M059J (cell line): ENCODE results near the gene NCOA6. TPM values are rescaled to one million over a fixed set of nuclear protein-coding genes. Genes with fewer than 3 reads are reported as not detected.
A peak's percentile ranks its signal among the peaks of the same experiment; 100 is the strongest.
"Not testable (repeated sequence)": the region's sequence is repeated elsewhere in the genome, so short reads cannot be mapped to it uniquely, and the experiment has no call there.

ENCODE experiments used
- DNase-seq: peaks from one replicate; pipeline ENCODE4 v3.0.0-alpha.2; 2012; ENCODE audit warnings: low read depth
- total RNA-seq: library from RNA; depleted of rRNA; stranded (reverse); fragments of >200 nt; shearing (Covaris generic); gene quantifications from 2 replicates; pipeline ENCODE4 v1.2.3, GENCODE V29; 2014

The NCOA6 gene
- total RNA-seq, 1 experiment from 2014 or later, result 14.5 TPM

DNA sequence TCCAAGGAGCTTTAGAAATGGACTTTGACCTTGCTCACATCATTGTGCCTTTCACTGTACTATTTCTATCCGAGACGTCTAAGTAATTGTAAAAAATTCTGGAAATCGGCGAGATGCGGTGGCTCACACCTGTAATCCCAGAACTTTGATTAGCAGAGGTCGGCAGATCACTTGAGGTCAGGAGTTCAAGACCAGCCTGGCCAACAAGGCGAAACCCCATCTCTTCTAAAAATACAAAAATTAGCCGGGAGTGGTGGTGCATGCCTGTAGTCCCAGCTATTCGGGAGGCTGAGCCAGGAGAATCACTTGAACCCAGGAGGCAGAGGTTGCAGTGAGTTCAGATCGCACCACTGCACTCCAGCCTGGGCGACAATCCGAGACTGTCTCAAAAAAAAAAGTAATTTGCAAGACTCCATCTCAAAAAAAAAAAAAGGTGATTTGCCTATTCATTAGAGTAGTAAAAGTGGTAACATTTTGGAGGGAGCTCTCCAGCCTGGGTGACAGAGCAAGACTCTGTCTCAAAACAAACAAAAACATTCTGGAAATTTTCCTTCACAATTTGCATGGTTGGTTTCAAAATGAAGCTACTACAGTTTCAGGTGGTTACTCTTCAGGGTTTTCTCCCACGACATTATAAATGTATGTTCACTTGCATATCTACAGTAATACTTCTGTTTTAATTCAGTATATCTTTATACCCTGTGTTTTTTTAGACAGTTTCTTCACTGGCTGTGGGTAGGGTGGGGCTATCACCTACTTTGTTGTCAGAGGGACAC, 106.0 kb downstream of the NCOA6 start:
- DNase-seq, result not testable (repeated sequence)

DNA sequence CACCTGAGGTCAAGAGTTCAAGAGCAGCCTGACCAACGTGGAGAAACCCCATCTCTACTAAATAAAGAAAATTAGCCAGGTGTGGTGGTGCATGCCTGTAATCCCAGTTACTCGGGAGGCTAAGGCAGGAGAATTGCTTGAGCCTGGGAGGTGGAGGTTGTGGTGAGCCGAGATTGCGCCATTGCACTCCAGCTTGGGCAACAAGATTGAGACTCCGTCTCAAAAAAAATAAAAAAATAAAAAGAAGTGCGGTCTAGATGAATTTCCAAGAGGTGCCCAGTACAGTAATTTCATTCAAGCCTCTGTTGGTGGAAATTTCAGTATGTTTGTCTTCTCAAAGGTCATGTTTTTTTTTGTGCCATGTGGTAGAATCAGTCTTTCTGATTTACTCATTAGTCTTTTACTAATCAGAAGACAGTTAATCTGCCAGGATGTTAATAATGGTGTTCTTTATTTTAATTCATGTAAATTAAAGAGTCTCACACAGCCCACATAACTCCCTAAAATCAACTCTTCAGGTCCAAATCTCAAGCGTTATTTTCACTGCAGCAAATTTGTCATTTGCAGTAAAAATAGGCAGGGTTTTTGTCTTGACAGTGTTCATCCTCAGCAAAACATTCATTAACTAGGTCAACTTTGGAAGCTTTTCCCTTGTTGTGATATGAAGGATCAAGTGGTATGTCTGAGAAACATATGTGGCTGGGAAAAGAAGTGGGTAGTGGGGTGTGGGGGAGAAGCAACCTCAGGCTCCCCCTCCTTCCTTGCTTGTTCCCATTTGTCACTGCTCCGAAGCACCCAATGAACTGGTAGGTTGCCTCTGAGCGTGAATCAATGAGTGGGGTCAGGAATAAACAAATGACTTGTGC, 108.0 kb downstream of the NCOA6 start:
- DNase-seq, result no peak

DNA sequence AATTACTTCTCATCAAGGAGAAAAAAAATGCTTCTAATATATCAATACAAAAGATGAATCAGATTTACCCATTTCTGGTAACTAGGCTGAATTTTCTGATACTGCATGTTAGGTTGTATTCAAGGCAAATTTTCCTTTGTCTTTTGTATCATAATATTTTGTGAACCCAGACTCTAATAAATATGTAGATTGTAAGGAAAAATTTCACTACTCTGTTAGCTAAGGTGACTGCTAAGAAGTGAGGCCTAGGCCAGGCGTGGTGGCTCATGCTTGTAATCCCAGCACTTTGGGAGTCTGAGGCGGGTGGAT, 108.6 kb downstream of the NCOA6 start:
- DNase-seq, result no peak

- no peak for DNase-seq
These were observed 110.1 kb downstream of the NCOA6 start for GRCh38 chr20:34715384-34715783.

DNA sequence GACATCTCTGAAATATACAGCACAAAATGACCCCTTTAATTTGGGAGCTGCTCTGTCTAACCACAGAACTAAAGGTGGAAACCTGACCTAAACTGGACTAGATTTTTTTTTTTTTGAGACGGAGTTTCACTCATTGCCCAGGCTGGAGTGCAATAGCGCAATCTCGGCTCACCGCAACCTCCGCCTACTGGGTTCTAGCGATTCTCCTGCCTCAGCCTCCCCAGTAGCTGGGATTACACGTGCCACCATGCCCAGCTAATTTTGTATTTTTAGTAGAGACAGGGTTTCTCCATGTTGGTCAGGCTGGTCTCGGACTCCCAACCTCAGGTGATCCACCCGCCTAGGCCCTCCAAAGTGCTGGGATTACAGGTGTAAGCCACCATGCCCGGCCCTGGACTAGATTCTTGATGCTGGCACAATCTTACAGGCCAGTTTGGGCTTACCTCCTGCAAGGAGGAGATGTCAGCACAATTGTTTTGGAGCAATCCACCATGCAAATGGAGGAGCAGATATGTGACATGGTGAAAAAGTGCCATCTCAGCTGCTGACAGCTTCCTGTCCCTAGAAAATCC, 111.4 kb downstream of the NCOA6 start:
- DNase-seq, result not testable (repeated sequence)

DNA sequence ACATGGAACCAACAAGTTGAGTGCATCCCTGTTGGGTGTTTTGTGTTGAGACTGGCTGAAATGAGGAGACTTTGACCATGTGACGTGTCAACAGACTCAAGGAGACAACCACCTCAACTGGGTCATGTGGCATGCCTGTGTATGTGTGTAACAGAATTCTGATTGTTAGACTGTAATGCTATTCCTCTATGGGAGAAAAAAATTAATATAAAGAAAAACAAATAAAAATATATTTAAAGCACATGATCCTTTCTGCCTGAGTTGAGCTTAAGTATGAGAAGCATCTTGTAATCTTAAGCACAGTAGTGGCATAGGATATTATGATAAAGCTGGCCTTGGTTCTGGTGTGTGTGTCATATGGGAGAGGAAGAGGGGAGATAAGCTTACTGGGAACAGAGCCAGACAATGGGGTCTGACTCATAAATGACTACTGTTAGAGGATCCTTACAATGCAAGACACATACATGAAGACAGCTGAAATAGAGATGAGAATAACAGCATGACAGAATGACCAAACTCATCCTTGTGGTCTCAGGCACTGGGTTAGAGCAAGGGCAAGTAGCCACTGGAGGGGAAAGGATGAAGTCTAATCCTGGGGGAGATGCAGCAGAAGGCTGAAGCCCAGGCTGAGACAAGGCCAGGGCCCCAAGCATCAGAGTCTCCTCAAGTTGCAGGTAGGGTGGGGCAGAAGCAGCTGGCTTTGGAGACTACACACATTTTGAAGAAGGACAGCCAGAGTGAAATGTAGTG, 112.1 kb downstream of the NCOA6 start:
- DNase-seq, result peak; percentile 100

DNA sequence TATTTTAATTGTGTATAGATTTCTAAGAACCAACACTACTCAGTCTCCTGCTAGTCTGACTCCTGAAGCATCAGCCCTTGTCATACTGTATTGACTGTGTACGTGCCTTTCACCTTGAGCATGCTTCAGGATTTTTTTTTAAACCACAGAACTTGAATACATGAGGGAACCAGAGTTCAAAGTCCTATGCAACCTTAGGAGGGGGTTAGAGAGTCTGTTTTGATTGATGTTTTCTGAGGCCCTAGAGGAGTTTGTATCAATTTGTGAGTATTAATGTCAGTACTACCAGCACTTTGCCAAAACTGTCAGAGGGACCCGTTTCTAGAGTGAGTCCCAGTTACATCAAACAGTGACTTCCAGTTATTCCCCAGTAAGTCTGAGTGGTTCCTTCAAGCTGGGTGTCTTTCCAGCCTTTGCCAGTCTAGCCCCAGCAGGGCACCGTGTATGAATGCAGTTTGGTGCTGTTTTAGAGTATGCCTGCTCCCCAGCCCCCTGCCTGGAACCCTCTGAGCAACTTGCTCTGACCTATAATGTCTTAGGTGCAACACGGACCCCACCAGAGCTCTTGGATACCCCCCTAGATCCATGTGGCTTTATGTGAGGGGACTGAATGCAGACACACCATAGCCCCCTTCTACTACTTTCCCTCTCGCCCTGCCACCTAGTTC, 112.8 kb downstream of the NCOA6 start:
- no peak for DNase-seq

DNA sequence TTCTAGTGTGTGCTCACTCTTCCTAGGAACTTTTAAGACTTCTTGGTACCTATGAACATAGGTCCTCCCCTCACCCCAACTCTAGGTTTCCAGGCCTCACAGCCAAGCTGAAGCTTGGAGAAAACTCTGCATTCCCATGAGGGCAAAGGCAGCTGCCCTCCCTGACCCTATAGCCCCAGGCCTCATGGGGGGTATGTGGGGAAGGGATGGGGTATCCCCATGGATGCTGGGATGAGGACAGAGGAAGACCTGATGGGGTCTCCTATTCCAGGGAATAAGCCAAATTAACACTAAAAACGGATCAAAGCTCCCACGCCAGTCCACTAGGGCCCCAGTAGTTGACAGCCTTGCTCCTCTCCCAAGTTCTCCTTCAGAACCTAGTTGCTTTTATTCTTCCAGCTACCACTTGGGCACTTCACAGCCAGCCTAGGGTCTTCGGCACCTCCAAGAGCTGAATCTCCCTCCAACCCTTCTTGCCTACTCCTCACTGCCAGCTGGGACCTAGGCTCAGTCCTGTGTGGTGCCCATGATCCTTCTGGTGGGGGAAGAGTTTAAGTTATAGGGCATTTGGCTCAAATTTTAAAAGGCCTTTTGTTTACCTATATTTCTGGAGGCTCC, 113.5 kb downstream of the NCOA6 start:
- DNase-seq, result no peak

- no peak for DNase-seq
These were observed 114.4 kb downstream of the NCOA6 start for GRCh38 chr20:34710861-34711574.

DNA sequence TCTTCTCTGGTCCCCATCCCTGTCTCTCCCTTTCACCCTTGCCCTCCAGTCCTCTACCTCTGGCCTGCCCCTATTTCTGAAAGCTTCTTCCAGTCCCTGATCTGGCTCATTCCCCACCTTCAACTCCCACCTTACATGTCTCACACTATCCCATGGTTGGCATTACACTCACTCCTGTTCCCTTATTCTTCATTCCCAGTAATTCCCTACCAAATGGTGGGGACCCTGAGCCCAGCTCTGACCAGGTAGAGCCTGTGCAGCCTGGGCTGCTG, 114.9 kb downstream of the NCOA6 start:
- DNase-seq, result no peak

DNA sequence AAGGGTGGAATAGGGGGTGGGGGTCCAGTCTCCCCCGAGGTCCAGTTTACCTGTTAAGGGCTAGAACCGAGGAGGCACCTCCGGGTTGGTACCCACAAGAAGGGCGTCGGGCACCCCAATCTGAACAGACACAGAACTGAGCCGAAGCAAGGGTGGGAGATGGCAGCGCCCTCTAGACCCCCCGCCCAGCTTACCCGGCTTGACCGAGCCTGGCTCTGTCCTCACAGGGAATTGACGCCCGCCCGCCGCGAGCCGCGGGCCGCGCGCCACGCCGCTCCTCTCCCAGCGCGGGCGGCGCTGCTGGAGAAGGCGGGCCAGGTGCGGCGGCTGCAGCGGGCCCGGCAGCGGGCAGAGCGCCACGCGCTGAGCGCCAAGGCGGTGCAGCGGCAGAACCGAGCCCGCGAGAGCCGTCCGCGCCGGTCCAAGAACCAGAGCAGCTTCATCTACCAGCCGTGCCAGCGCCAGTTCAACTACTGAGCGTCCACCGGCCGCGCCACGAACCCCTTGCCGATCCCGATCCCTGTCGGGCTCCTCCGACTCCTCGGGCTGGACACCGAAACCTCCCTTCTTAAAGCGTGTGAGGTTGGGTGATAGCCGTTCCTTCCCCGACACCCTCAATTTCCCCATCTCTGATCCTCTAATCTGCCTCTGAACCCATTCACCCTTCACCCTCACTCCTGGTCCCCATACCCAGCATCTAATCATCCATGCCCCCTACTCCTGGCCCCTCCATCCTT, 115.5 kb downstream of the NCOA6 start:
- DNase-seq, result peak; percentile 62

GRCh38 chr20:34709044-34709830, 116.2 kb downstream of the NCOA6 start:
- peak; percentile 95 for DNase-seq

GRCh38 chr20:34708621-34709043, 116.8 kb downstream of the NCOA6 start:
- peak; percentile 60 for DNase-seq

DNA sequence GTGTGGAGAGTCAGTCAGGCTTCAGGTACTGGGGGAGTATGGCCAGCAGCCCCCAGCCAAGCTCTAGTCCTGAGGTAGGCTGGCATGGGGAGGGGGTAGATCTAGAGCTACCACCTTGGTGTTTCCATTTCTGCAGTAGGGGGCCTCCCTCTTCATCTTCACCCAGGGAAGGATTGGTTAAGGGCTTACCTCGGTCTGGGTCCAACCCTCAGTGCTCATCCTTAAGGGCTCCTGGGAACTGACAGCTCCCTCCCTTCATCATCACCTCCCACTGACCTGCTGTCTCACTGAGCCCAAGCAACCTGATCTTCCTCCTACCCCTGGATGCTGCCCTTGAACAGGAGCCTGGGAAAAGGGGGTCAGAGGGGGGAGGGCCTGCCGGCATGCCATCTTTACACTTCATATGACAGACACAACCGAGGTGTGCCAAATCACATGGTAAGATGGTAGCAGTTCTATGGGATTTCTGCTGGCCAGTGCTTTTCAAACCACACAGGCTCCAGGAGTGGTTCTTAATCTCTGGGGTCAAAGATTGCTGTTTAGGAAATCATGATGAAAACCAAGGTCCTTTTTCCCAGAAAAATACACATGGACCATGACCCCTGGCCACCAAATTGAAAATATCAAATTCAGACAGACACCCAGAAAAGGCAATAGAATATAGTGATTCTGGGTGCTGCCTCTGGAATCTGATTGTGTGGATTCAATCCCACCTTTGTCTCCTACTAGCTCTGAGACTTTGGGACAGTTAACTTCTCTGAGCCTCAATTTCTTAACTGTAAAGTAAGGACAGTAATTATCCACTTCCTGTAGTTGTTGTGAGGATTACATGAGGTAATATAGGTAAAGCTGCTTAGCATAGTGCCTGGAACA, 118.3 kb downstream of the NCOA6 start:
- no peak for DNase-seq

GRCh38 chr20:34706302-34706875, 119.1 kb downstream of the NCOA6 start:
- DNase-seq, result no peak

- peak; percentile 91 for DNase-seq
These were observed 119.8 kb downstream of the NCOA6 start for GRCh38 chr20:34705397-34706301.

DNA sequence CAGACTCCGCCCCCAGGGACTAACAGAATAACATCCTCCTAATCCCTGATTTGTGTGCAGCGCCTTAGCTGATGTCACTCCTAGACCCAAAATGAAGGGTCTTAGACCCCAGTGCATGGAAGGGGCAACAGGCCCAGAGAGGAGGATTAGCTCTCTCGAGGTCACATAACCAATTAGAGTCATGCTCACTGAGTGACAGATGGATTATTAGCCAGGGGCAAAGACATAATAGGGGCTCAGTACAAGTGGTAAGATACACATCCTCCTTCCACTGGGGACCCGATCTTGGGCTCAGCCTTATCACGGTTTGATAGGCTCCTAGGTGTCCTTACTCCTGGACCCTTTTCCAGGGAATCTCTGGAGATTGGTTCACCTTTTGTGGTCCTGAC, 120.4 kb downstream of the NCOA6 start:
- DNase-seq, result no peak
